ENCODE measurements around the gene RGL4.

The RGL4 gene

GRCh38 chr22:23744485-23744884, 53.7 kb downstream of the RGL4 start:
- no peak for DNase-seq

GRCh38 chr22:23745791-23746190, 55.0 kb downstream of the RGL4 start:
- DNase-seq: no peak
